GM21390 (cell line): ENCODE results near the gene ANGPTL8.

Experiments
- ATAC-seq: cut with Tn5 transposase; IDR thresholded peaks from one replicate; pipeline ENCODE4 v1.9.1; 2021; ENCODE audit not compliant: unreplicated experiment

The ANGPTL8 gene

GRCh38 chr19:11203194-11204075, 36.0 kb upstream of the ANGPTL8 start:
- no peak for ATAC-seq

GRCh38 chr19:11204076-11204602, 35.3 kb upstream of the ANGPTL8 start:
- ATAC-seq, result no peak

- ATAC-seq, result no peak
Observed at GRCh38 chr19:11204943-11205349, 34.5 kb upstream of the ANGPTL8 start.

GRCh38 chr19:11205939-11206570, 33.4 kb upstream of the ANGPTL8 start:
- no peak for ATAC-seq

- no peak for ATAC-seq
Observed at GRCh38 chr19:11208561-11209471, 30.6 kb upstream of the ANGPTL8 start.

- ATAC-seq, result no peak
Observed at GRCh38 chr19:11209839-11210655, 29.4 kb upstream of the ANGPTL8 start.

GRCh38 chr19:11210656-11210928, 28.8 kb upstream of the ANGPTL8 start:
- no peak for ATAC-seq

- no peak for ATAC-seq
Observed at GRCh38 chr19:11214387-11214786, 25.0 kb upstream of the ANGPTL8 start.

GRCh38 chr19:11221082-11221598, 18.3 kb upstream of the ANGPTL8 start:
- no peak for ATAC-seq

- no peak for ATAC-seq
Observed at GRCh38 chr19:11223200-11223599, 16.2 kb upstream of the ANGPTL8 start.

- no peak for ATAC-seq
Observed at GRCh38 chr19:11224429-11224828, 15.0 kb upstream of the ANGPTL8 start.

GRCh38 chr19:11225172-11225571, 14.2 kb upstream of the ANGPTL8 start:
- ATAC-seq, result no peak

GRCh38 chr19:11225815-11226214, 13.6 kb upstream of the ANGPTL8 start:
- no peak for ATAC-seq

GRCh38 chr19:11226716-11227166, 12.7 kb upstream of the ANGPTL8 start:
- ATAC-seq, result no peak

- ATAC-seq, result no peak
Observed at GRCh38 chr19:11227195-11227886, 12.1 kb upstream of the ANGPTL8 start.

GRCh38 chr19:11230621-11231386, 8.6 kb upstream of the ANGPTL8 start:
- ATAC-seq, result no peak

GRCh38 chr19:11232555-11232954, 6.9 kb upstream of the ANGPTL8 start:
- ATAC-seq, result no peak

- no peak for ATAC-seq
Observed at GRCh38 chr19:11233073-11233472, 6.3 kb upstream of the ANGPTL8 start.
